ENCODE data around the gene GAS6.

GAS6 gene

GRCh38 chr13:113786262-113786841 is 77.5 kb downstream of the GAS6 start:
- no peak overlapping the region for H3K23ac ChIP-seq (ENCODE audit: low read length)
- H4K91ac ChIP-seq (ENCODE audit: low read depth, low read length) = no peak overlapping the region
- H4K8ac ChIP-seq (ENCODE audit: low read depth, low read length) = no peak overlapping the region
- H3K79me1 ChIP-seq (ENCODE audit: low read length) = no peaks in the 10 kb centered on the region
- H3K14ac ChIP-seq (ENCODE audit: low read length) = no peak overlapping the region
- H2BK5ac ChIP-seq (ENCODE audit: low read depth, low read length, poor library complexity) = no peak overlapping the region
- WGBS (ENCODE audit: extremely low coverage, insufficient coverage, insufficient read length) = no CpG with 5 or more reads among the region's 17 CpGs
- no peak overlapping the region for H3K27ac ChIP-seq (ENCODE audit: low read depth, low read length)
- no peak for DNase-seq
- no peaks in the 10 kb centered on the region for H3K4me1 ChIP-seq (ENCODE audit: control insufficient read depth in 1 of 2, insufficient read depth in 2 of 2, low read length in 2 of 2)
- no peak overlapping the region for H2BK12ac ChIP-seq (ENCODE audit: low read length)
- H3K4me3 ChIP-seq (ENCODE audit: low read depth, low read length) = no peak overlapping the region
- H3K9ac ChIP-seq (ENCODE audit: low read length) = no peak overlapping the region
- H2AK5ac ChIP-seq (ENCODE audit: low read length) = no peak overlapping the region
- no peak overlapping the region for H2AFZ ChIP-seq (ENCODE audit: insufficient read depth, low read length, poor library complexity)
- no peak overlapping the region for H4K12ac ChIP-seq (ENCODE audit: low read depth, low read length)
- H3K27me3 ChIP-seq (ENCODE audit: insufficient read depth, low read length) = no peaks in the 10 kb centered on the region
- no peak overlapping the region for H3K18ac ChIP-seq (ENCODE audit: low read length)
- no peaks in the 10 kb centered on the region for H3K79me2 ChIP-seq (ENCODE audit: control insufficient read depth, insufficient read depth, low read length, poor library complexity)
- peaks cover 19% of the 10 kb centered on the region for H3K9me3 ChIP-seq (ENCODE audit: insufficient read depth, low read depth, low read length)
- H3K4ac ChIP-seq (ENCODE audit: low read depth, low read length) = no peak overlapping the region
- H3K36me3 ChIP-seq (ENCODE audit: control insufficient read depth in 1 of 2, insufficient read depth in 2 of 2, low read length in 2 of 2) = no peaks in the 10 kb centered on the region
- no peak overlapping the region for H3K4me2 ChIP-seq (ENCODE audit: low read length)
- no peak overlapping the region for H2BK120ac ChIP-seq (ENCODE audit: insufficient read depth, low read length, poor library complexity)

- no peak overlapping the region for H3K18ac ChIP-seq (ENCODE audit: low read length)
- H3K27ac ChIP-seq (ENCODE audit: low read depth, low read length) = no peak overlapping the region
- DNase-seq = no peak
- no peak overlapping the region for H3K23ac ChIP-seq (ENCODE audit: low read length)
- no peak overlapping the region for H2BK12ac ChIP-seq (ENCODE audit: low read length)
- no peak overlapping the region for H4K12ac ChIP-seq (ENCODE audit: low read depth, low read length)
- H3K4me2 ChIP-seq (ENCODE audit: low read length) = no peak overlapping the region
- H3K9me3 ChIP-seq (ENCODE audit: insufficient read depth, low read depth, low read length) = peaks cover 19% of the 10 kb centered on the region
- H2BK120ac ChIP-seq (ENCODE audit: insufficient read depth, low read length, poor library complexity) = no peak overlapping the region
- no CpG with 5 or more reads among the region's 19 CpGs for WGBS (ENCODE audit: extremely low coverage, insufficient coverage, insufficient read length)
- no peak overlapping the region for H2AK5ac ChIP-seq (ENCODE audit: low read length)
- H3K79me1 ChIP-seq (ENCODE audit: low read length) = no peaks in the 10 kb centered on the region
- H3K79me2 ChIP-seq (ENCODE audit: control insufficient read depth, insufficient read depth, low read length, poor library complexity) = no peaks in the 10 kb centered on the region
- H4K8ac ChIP-seq (ENCODE audit: low read depth, low read length) = no peak overlapping the region
- H3K36me3 ChIP-seq (ENCODE audit: control insufficient read depth in 1 of 2, insufficient read depth in 2 of 2, low read length in 2 of 2) = no peaks in the 10 kb centered on the region
- no peaks in the 10 kb centered on the region for H3K4me1 ChIP-seq (ENCODE audit: control insufficient read depth in 1 of 2, insufficient read depth in 2 of 2, low read length in 2 of 2)
- no peak overlapping the region for H3K4me3 ChIP-seq (ENCODE audit: low read depth, low read length)
- H3K4ac ChIP-seq (ENCODE audit: low read depth, low read length) = no peak overlapping the region
- no peak overlapping the region for H2AFZ ChIP-seq (ENCODE audit: insufficient read depth, low read length, poor library complexity)
- no peak overlapping the region for H3K9ac ChIP-seq (ENCODE audit: low read length)
- no peak overlapping the region for H4K91ac ChIP-seq (ENCODE audit: low read depth, low read length)
- no peak overlapping the region for H2BK5ac ChIP-seq (ENCODE audit: low read depth, low read length, poor library complexity)
- H3K14ac ChIP-seq (ENCODE audit: low read length) = no peak overlapping the region
- H3K27me3 ChIP-seq (ENCODE audit: insufficient read depth, low read length) = no peaks in the 10 kb centered on the region
These were observed 78.5 kb downstream of the GAS6 start for GRCh38 chr13:113785051-113786010.

- Histone ChIP-seq H3K27me3 (ENCODE audit: insufficient read depth, low read length) (no peaks in the 10 kb centered on the region), H2AFZ (ENCODE audit: insufficient read depth, low read length, poor library complexity) (no peak overlapping the region), H4K8ac (ENCODE audit: low read depth, low read length) (no peak overlapping the region), H4K12ac (ENCODE audit: low read depth, low read length) (no peak overlapping the region), H3K18ac (ENCODE audit: low read length) (no peak overlapping the region), H4K91ac (ENCODE audit: low read depth, low read length) (no peak overlapping the region), H2BK5ac (ENCODE audit: low read depth, low read length, poor library complexity) (no peak overlapping the region), H3K4me1 (ENCODE audit: control insufficient read depth in 1 of 2, insufficient read depth in 2 of 2, low read length in 2 of 2) (no peaks in the 10 kb centered on the region), H3K79me1 (ENCODE audit: low read length) (no peaks in the 10 kb centered on the region), H3K9me3 (ENCODE audit: insufficient read depth, low read depth, low read length) (peaks cover 18% of the 10 kb centered on the region), H3K14ac (ENCODE audit: low read length) (no peak overlapping the region), H3K27ac (ENCODE audit: low read depth, low read length) (no peak overlapping the region), H2BK120ac (ENCODE audit: insufficient read depth, low read length, poor library complexity) (no peak overlapping the region), H3K79me2 (ENCODE audit: control insufficient read depth, insufficient read depth, low read length, poor library complexity) (no peaks in the 10 kb centered on the region), H3K23ac (ENCODE audit: low read length) (no peak overlapping the region), H2AK5ac (ENCODE audit: low read length) (no peak overlapping the region), H3K36me3 (ENCODE audit: control insufficient read depth in 1 of 2, insufficient read depth in 2 of 2, low read length in 2 of 2) (no peaks in the 10 kb centered on the region), H3K4ac (ENCODE audit: low read depth, low read length) (no peak overlapping the region), H3K9ac (ENCODE audit: low read length) (no peak overlapping the region), H2BK12ac (ENCODE audit: low read length) (no peak overlapping the region), H3K4me2 (ENCODE audit: low read length) (no peak overlapping the region), H3K4me3 (ENCODE audit: low read depth, low read length) (no peak overlapping the region)
- WGBS (ENCODE audit: extremely low coverage, insufficient coverage, insufficient read length) = no CpG with 5 or more reads among the region's 5 CpGs
- no peak for DNase-seq
These were observed 79.2 kb downstream of the GAS6 start for GRCh38 chr13:113784645-113785024.

- no peak overlapping the region for H4K91ac ChIP-seq (ENCODE audit: low read depth, low read length)
- no peak for DNase-seq
- H2BK12ac ChIP-seq (ENCODE audit: low read length) = no peak overlapping the region
- H3K36me3 ChIP-seq (ENCODE audit: control insufficient read depth in 1 of 2, insufficient read depth in 2 of 2, low read length in 2 of 2) = no peaks in the 10 kb centered on the region
- no peak overlapping the region for H2AK5ac ChIP-seq (ENCODE audit: low read length)
- no peaks in the 10 kb centered on the region for H3K79me1 ChIP-seq (ENCODE audit: low read length)
- no peak overlapping the region for H3K18ac ChIP-seq (ENCODE audit: low read length)
- H3K23ac ChIP-seq (ENCODE audit: low read length) = no peak overlapping the region
- no peak overlapping the region for H3K9ac ChIP-seq (ENCODE audit: low read length)
- H2BK120ac ChIP-seq (ENCODE audit: insufficient read depth, low read length, poor library complexity) = no peak overlapping the region
- H3K4me2 ChIP-seq (ENCODE audit: low read length) = no peak overlapping the region
- no peak overlapping the region for H4K12ac ChIP-seq (ENCODE audit: low read depth, low read length)
- no peaks in the 10 kb centered on the region for H3K27me3 ChIP-seq (ENCODE audit: insufficient read depth, low read length)
- no peaks in the 10 kb centered on the region for H3K4me1 ChIP-seq (ENCODE audit: control insufficient read depth in 1 of 2, insufficient read depth in 2 of 2, low read length in 2 of 2)
- no peak overlapping the region for H3K4me3 ChIP-seq (ENCODE audit: low read depth, low read length)
- H3K9me3 ChIP-seq (ENCODE audit: insufficient read depth, low read depth, low read length) = peaks cover 16% of the 10 kb centered on the region
- H2BK5ac ChIP-seq (ENCODE audit: low read depth, low read length, poor library complexity) = no peak overlapping the region
- H3K27ac ChIP-seq (ENCODE audit: low read depth, low read length) = no peak overlapping the region
- no peaks in the 10 kb centered on the region for H3K79me2 ChIP-seq (ENCODE audit: control insufficient read depth, insufficient read depth, low read length, poor library complexity)
- no CpG with 5 or more reads among the region's 10 CpGs for WGBS (ENCODE audit: extremely low coverage, insufficient coverage, insufficient read length)
- no peak overlapping the region for H2AFZ ChIP-seq (ENCODE audit: insufficient read depth, low read length, poor library complexity)
- no peak overlapping the region for H3K14ac ChIP-seq (ENCODE audit: low read length)
- H4K8ac ChIP-seq (ENCODE audit: low read depth, low read length) = no peak overlapping the region
- no peak overlapping the region for H3K4ac ChIP-seq (ENCODE audit: low read depth, low read length)
These were observed 79.8 kb downstream of the GAS6 start for GRCh38 chr13:113783966-113784644.

All from trophoblast cell (in vitro differentiated cells and primary cell).